AG09319 (cell line): ENCODE measurements around the gene OR8B4.
"Not testable (repeated sequence)": the region's sequence is repeated elsewhere in the genome, so short reads cannot be mapped to it uniquely, and the experiment has no call there.

Source experiments
- DNase-seq: peaks from one replicate; pipeline ENCODE4 v3.0.0-alpha.2; 2010; ENCODE audit warnings: low read depth; ENCODE audit errors: extremely low read depth
- CTCF ChIP-seq: IDR thresholded peaks from 2 replicates; pipeline ENCODE4 v1.5.1; 2011; ENCODE audit warnings: low read depth, mild to moderate bottlenecking, inconsistent platforms, low read length, moderate library complexity

The OR8B4 gene

DNA sequence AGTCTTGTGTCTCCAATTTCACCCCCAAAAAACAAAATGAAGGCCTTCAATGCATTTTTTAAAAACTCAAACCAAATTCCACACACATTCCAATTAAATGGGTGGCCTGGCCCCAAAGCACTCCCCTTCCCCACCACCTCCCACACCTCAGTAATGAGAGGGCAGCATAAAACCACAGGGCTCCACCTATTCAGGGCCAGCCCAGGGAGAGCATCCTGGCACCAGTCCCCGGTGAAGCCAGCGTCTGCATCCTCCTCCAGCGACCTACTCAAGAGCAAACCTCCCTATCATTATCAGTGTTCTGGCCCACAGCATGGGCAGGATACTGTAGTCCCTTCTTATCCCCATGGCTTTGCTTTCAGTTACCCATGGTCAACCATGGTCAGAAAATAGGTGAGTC lies 38.7 kb upstream of the OR8B4 start:
- no peak for DNase-seq
- TF ChIP-seq CTCF, result no peak

- DNase-seq, result no peak
- no peak for TF ChIP-seq CTCF
Observed at GRCh38 chr11:124460459-124460858, 35.8 kb upstream of the OR8B4 start.

GRCh38 chr11:124459379-124459778 lies 34.7 kb upstream of the OR8B4 start:
- DNase-seq, result not testable (repeated sequence)

- TF ChIP-seq CTCF, result no peak
- no peak for DNase-seq
Observed at GRCh38 chr11:124454552-124454951, 29.9 kb upstream of the OR8B4 start.

DNA sequence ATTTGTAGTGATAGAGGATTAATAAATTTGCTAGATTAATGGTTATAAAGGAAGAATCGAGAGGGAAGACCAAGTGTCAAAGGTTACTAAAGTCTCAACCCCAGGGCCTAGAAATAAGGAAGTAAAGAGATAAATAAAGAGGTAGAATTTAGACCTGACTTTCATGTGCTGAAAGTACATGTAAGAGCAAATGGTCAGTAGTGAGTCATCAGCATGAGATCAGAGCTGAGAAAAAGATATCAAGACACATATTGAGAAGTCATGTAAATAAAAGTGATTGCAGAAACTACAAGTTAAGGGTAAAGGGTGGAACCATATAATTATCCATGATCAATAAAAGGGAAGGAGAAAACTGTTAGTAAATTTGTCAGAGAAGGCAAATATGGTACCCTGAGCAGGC lies 22.2 kb upstream of the OR8B4 start:
- no peak for TF ChIP-seq CTCF
- DNase-seq, result no peak

DNA sequence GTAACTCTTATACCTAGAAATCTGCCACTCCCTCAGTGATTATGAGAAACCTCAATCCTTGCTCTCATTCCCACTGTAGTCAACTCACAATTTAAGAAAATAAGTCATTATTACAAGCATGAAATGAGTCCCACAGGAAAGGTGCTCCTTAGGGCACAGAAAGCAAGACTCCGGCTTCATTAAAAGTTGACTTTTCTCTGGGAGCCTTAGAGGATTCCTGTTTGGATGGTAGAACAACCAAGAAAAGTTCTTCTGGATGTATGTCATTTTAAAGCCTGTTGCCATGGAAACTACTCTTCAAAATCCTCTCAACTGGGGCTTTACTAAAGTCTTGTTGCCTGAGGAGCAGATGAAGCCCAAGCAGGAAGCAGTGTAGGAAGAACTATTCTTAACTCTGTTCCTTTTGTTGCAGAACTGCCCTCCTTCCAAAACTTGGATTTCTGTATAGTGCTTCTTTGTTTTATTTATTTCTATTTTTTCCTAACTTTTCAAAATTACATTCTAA lies 21.0 kb upstream of the OR8B4 start, which contains the start of gene OR8B8:
OR8B8 (minus strand) TSS at position 51 of the 505 bp plus-strand sequence. CDS start 4,611 bp downstream, outside the sequence.
- no peak for DNase-seq
- TF ChIP-seq CTCF, result no peak

DNA sequence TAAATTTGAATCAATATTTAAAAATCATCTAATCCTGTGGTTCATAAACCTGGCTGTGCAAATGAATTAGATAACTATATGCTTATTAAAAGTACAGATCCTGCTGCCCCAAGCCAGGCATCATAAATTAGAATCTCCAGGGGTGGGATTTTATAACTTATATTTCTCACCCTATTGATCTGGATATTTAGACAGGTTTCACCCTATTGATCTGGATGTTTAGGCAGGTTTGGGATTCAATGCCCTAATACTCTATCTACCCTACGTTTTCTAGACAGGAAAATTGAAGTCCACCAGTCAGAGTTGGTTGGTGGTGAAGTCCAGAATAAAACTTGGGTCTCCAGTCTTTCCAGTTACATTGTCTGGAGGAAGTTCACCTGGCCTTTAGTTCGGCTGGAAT lies 18.2 kb upstream of the OR8B4 start:
- DNase-seq, result no peak
- no peak for TF ChIP-seq CTCF

- no peak for TF ChIP-seq CTCF
- DNase-seq, result no peak
Observed at GRCh38 chr11:124442442-124442841, 17.8 kb upstream of the OR8B4 start.
